Right atrium auricular region (tissue), 2 donors: ENCODE results near the gene MYH7. TPM values are rescaled to one million over a fixed set of nuclear protein-coding genes. Genes with fewer than 3 reads are reported as not detected.

ENCODE experiments used
- DNase-seq: peaks from one replicate; pipeline ENCODE4 v3.0.0-alpha.2; 2019; ENCODE audit warnings: low spot score
- H3K27ac ChIP-seq, 2 donors: fragments of 200-600 bp; sonication (generic); 1 replicate in 1 of 2; 2 replicates in 1 of 2; pipeline ENCODE4 v1.5.1; 2016 to 2019
- H3K27me3 ChIP-seq, 2 donors: fragments of 200-600 bp; sonication (generic); one replicate each; pipeline versions ENCODE4 v1.5.1 to v1.6.0; 2017 to 2019
- H3K36me3 ChIP-seq: fragments of 200-600 bp; sonication (generic); one replicate; pipeline ENCODE4 v1.5.1; 2016
- H3K4me1 ChIP-seq, 2 donors: fragments of 200-600 bp; sonication (generic); one replicate each; pipeline versions ENCODE4 v1.5.1 to v1.6.0; 2017 to 2019
- H3K4me3 ChIP-seq, 2 donors: fragments of 200-600 bp; sonication (generic); 1 replicate in 1 of 2; 2 replicates in 1 of 2; pipeline ENCODE4 v1.5.1; 2017 to 2019; ENCODE audit warnings: mild to moderate bottlenecking in 1 of 2, moderate library complexity in 1 of 2
- H3K9me3 ChIP-seq, 2 donors: fragments of 200-600 bp; sonication (generic); one replicate each; pipeline ENCODE4 v1.5.1; 2019
- CTCF ChIP-seq, 2 donors: fragments of 200-600 bp; sonication (generic); IDR thresholded peaks; one replicate each; pipeline ENCODE4 v1.5.1; 2019; ENCODE audit warnings: antibody characterized with exemption in 2 of 2
- total RNA-seq, 2 donors: library from RNA; depleted of rRNA; stranded (reverse); fragments of >200 nt; gene quantifications; one replicate each; pipeline ENCODE4 v1.1.0, GENCODE V29; 2016

The MYH7 gene
- total RNA-seq, 2 donors from 2014 or later, result 1,082 to 4,592 TPM

- Histone ChIP-seq H3K4me3 (no peak overlapping the region), H3K9me3 (no peaks in the 10 kb centered on the region), H3K4me1 (peaks cover 0 to 60% of the 10 kb centered on the region in 2 donors), H3K27me3 (no peaks in the 10 kb centered on the region), H3K36me3 (peaks cover 10% of the 10 kb centered on the region), H3K27ac (peak overlapping the region; percentile 82 to 92)
- no peak for TF ChIP-seq CTCF (IDR thresholded peaks at IDR 0.05)
- peak; percentile 58 for DNase-seq
These were observed 1.1 kb upstream of the MYH7 start for GRCh38 chr14:23436327-23437132.

GRCh38 chr14:23434488-23435222, 805 bp downstream of the MYH7 start:
- H3K27me3 ChIP-seq, result no peaks in the 10 kb centered on the region
- H3K27ac ChIP-seq, result peak overlapping the region; percentile 82 to 92
- H3K36me3 ChIP-seq, result peaks cover 29% of the 10 kb centered on the region

GRCh38 chr14:23433457-23433856, 2.0 kb downstream of the MYH7 start:
- H3K9me3 ChIP-seq, result no peaks in the 10 kb centered on the region
- peaks cover 0 to 31% of the 10 kb centered on the region in 2 donors for H3K4me1 ChIP-seq
- no peak for DNase-seq
- peak overlapping the region; percentile 27 to 32 for H3K4me3 ChIP-seq
- no peaks in the 10 kb centered on the region for H3K27me3 ChIP-seq
- no peak for TF ChIP-seq CTCF (IDR thresholded peaks at IDR 0.05)
- peaks cover 40% of the 10 kb centered on the region for H3K36me3 ChIP-seq
- peak overlapping the region; percentile 82 to 92 for H3K27ac ChIP-seq

More at GRCh38 chr14:23434488-23435222, 805 bp downstream of the MYH7 start:
- no peak for TF ChIP-seq CTCF (IDR thresholded peaks at IDR 0.05)
- H3K4me1 ChIP-seq, result peaks cover 0 to 43% of the 10 kb centered on the region in 2 donors
- no peaks in the 10 kb centered on the region for H3K9me3 ChIP-seq
- H3K4me3 ChIP-seq, result peak overlapping the region; percentile 27 to 32
- peak; percentile 42 for DNase-seq

- H3K36me3 ChIP-seq, result peaks cover 40% of the 10 kb centered on the region
- no peak for DNase-seq
- peak overlapping the region; percentile 27 to 32 for H3K4me3 ChIP-seq
- H3K4me1 ChIP-seq, result peaks cover 0 to 29% of the 10 kb centered on the region in 2 donors
- H3K9me3 ChIP-seq, result no peaks in the 10 kb centered on the region
- no peaks in the 10 kb centered on the region for H3K27me3 ChIP-seq
- TF ChIP-seq CTCF (IDR thresholded peaks at IDR 0.05), result no peak
- peak overlapping the region; percentile 82 to 92 for H3K27ac ChIP-seq
These were observed 2.5 kb downstream of the MYH7 start for GRCh38 chr14:23432946-23433345.

GRCh38 chr14:23432102-23432925, 3.1 kb downstream of the MYH7 start:
- Histone ChIP-seq H3K4me1 (peaks cover 0 to 22% of the 10 kb centered on the region in 2 donors), H3K36me3 (peaks cover 40% of the 10 kb centered on the region), H3K4me3 (peak overlapping the region in 1 of 2 donors; percentile 32), H3K27ac (peak overlapping the region; percentile 82 to 92), H3K9me3 (no peaks in the 10 kb centered on the region), H3K27me3 (no peaks in the 10 kb centered on the region)
- no peak for TF ChIP-seq CTCF (IDR thresholded peaks at IDR 0.05)
- DNase-seq, result no peak
